ENCODE measurements around the gene MICOS13.
A peak's percentile ranks its signal among the peaks of the same experiment; 100 is the strongest.

Gene MICOS13

DNA sequence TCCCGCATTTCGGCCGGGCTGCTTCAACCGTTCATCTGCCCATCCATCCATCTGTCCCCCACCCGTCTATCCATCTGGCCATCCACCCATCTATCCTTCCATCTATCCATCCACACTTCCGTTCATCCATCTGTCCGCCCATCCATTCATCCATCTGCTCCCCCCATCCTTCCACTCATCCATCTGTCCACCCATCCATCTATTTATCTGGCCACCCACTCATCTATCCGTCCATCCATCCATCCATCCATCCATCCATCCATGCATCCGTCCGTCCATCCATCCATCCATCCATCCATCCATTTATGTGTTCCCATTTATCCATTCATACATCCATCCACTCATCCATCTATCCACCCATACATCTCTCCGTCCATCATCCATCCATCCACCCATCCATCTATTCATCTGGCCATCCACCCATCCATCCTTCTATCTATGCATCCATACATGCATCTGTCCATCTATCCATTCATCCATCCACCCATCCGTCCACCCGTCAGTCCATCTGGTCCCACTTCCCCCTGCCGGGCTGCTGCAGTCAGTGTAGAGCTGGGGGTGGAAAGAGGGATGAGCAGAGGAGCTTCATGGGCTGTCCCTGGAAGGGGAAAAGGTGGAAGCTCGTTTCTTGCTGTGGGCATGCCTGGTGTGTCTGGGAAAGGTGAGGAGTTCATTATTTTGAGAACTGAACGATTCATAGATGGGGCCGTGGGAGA lies 1.2 kb upstream of the MICOS13 start:
- H4K8ac ChIP-seq (ENCODE audit: low read depth, low read length), result peak overlapping the region; percentile 89
- H2BK12ac ChIP-seq (ENCODE audit: low read length), result no peak overlapping the region
- H3K9ac ChIP-seq (ENCODE audit: low read depth, low read length, poor library complexity), result peak overlapping the region; percentile 93
- no peak overlapping the region for H2BK120ac ChIP-seq (ENCODE audit: low read depth, low read length)
- peak overlapping the region; percentile 98 for H3K18ac ChIP-seq (ENCODE audit: low read length)
- peak overlapping the region; percentile 95 for H2AK5ac ChIP-seq (ENCODE audit: low read depth, low read length)
- peaks cover 16% of the 10 kb centered on the region for H3K79me1 ChIP-seq (ENCODE audit: low read depth, low read length)
- H3K23ac ChIP-seq (ENCODE audit: low read depth, low read length, poor library complexity), result peak overlapping the region; percentile 95
- H2BK15ac ChIP-seq (ENCODE audit: low read length), result peak overlapping the region; percentile 30
- H3K4ac ChIP-seq (ENCODE audit: low read length), result no peak overlapping the region
- H4K91ac ChIP-seq (ENCODE audit: low read depth, low read length, poor library complexity), result no peak overlapping the region
- peak overlapping the region; percentile 84 for H2AFZ ChIP-seq (ENCODE audit: low read length)
- no peaks in the 10 kb centered on the region for H3K27me3 ChIP-seq (ENCODE audit: control insufficient read depth in 3 of 3, insufficient read depth in 3 of 3, low read depth in 1 of 3, low read length in 3 of 3)
- H3K36me3 ChIP-seq (replicated peaks in 1 of 2; ENCODE audit: control insufficient read depth in 2 of 2, insufficient read depth in 2 of 2, low read length in 2 of 2), result peaks cover 4 to 9% of the 10 kb centered on the region in 2 donors
- H3K4me3 ChIP-seq (ENCODE audit: low read length in 2 of 2), result peak overlapping the region; percentile 63 to 90
- peak overlapping the region; percentile 78 for H3K14ac ChIP-seq (ENCODE audit: low read length)
- 100% methylated on average over 1 of the region's 17 CpGs; no CpG with 5 or more reads in 1 of the 2 donors for whole genome bisulfite sequencing, 2 donors (ENCODE audit: extremely low coverage in 2 of 2, insufficient read length in 2 of 2, insufficient replicate concordance in 1 of 2)
- H3K4me2 ChIP-seq (ENCODE audit: insufficient read depth, low read length, poor library complexity, severe bottlenecking), result peak overlapping the region; percentile 78
- peaks cover 10 to 26% of the 10 kb centered on the region in 2 donors for H3K4me1 ChIP-seq (ENCODE audit: control insufficient read depth in 2 of 2, insufficient read depth in 1 of 2, low read depth in 1 of 2, low read length in 2 of 2)
- no peaks in the 10 kb centered on the region for H3K9me3 ChIP-seq (replicated peaks in 1 of 2; ENCODE audit: control insufficient read depth in 2 of 2, insufficient read depth in 1 of 2, low read depth in 1 of 2, low read length in 2 of 2)
- H2BK5ac ChIP-seq (ENCODE audit: low read length), result peak overlapping the region; percentile 95
- peak overlapping the region; percentile 27 for H3K27ac ChIP-seq (replicated peaks; ENCODE audit: low read length)
- no peak for DNase-seq (ENCODE audit: low spot score)

DNA sequence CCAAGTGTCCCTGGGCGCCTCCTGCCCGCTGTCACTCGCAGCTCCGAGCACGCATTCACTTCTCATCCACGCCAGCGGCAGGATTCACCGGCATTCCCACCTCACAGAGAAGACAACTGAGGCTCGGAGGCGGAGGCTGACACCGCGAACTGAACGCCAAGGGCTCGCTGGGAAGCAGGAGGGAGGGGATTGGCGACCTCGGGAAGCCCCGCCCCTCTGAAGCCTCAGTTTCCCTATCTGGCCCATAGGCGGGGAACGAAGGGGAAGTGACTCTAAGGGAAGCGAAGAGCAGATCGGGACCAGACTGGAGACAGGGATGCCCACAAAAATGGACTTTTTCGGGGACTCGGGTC lies 256 bp downstream of the MICOS13 start:
- peaks cover 17% of the 10 kb centered on the region for H3K79me1 ChIP-seq (ENCODE audit: low read depth, low read length)
- H3K23ac ChIP-seq (ENCODE audit: low read depth, low read length, poor library complexity), result peak overlapping the region; percentile 29
- peak overlapping the region; percentile 89 for H3K9ac ChIP-seq (ENCODE audit: low read depth, low read length, poor library complexity)
- peak overlapping the region; percentile 63 to 87 for H3K4me3 ChIP-seq (ENCODE audit: low read length in 2 of 2)
- no peak overlapping the region for H3K4ac ChIP-seq (ENCODE audit: low read length)
- no peak overlapping the region for H3K27ac ChIP-seq (replicated peaks; ENCODE audit: low read length)
- peak overlapping the region; percentile 82 for H3K4me2 ChIP-seq (ENCODE audit: insufficient read depth, low read length, poor library complexity, severe bottlenecking)
- peak overlapping the region; percentile 94 for H2AK5ac ChIP-seq (ENCODE audit: low read depth, low read length)
- H3K9me3 ChIP-seq (replicated peaks in 1 of 2; ENCODE audit: control insufficient read depth in 2 of 2, insufficient read depth in 1 of 2, low read depth in 1 of 2, low read length in 2 of 2), result peaks cover 0 to under 1% of the 10 kb centered on the region in 2 donors
- H3K4me1 ChIP-seq (ENCODE audit: control insufficient read depth in 2 of 2, insufficient read depth in 1 of 2, low read depth in 1 of 2, low read length in 2 of 2), result peaks cover 10 to 23% of the 10 kb centered on the region in 2 donors
- no CpG with 5 or more reads among the region's 23 CpGs for WGBS, 2 donors (ENCODE audit: extremely low coverage in 2 of 2, insufficient read length in 2 of 2, insufficient replicate concordance in 1 of 2)
- H3K27me3 ChIP-seq (ENCODE audit: control insufficient read depth in 3 of 3, insufficient read depth in 3 of 3, low read depth in 1 of 3, low read length in 3 of 3), result no peaks in the 10 kb centered on the region
- H4K91ac ChIP-seq (ENCODE audit: low read depth, low read length, poor library complexity), result no peak overlapping the region
- H2BK12ac ChIP-seq (ENCODE audit: low read length), result no peak overlapping the region
- peak overlapping the region; percentile 2 for H2BK5ac ChIP-seq (ENCODE audit: low read length)
- no peak for DNase-seq (ENCODE audit: low spot score)
- no peak overlapping the region for H3K14ac ChIP-seq (ENCODE audit: low read length)
- H2BK120ac ChIP-seq (ENCODE audit: low read depth, low read length), result no peak overlapping the region
- H4K8ac ChIP-seq (ENCODE audit: low read depth, low read length), result no peak overlapping the region
- peak overlapping the region; percentile 96 for H2AFZ ChIP-seq (ENCODE audit: low read length)
- H3K18ac ChIP-seq (ENCODE audit: low read length), result peak overlapping the region; percentile 92
- peaks cover 4 to 12% of the 10 kb centered on the region in 2 donors for H3K36me3 ChIP-seq (replicated peaks in 1 of 2; ENCODE audit: control insufficient read depth in 2 of 2, insufficient read depth in 2 of 2, low read length in 2 of 2)
- H2BK15ac ChIP-seq (ENCODE audit: low read length), result peak overlapping the region; percentile 25

DNA sequence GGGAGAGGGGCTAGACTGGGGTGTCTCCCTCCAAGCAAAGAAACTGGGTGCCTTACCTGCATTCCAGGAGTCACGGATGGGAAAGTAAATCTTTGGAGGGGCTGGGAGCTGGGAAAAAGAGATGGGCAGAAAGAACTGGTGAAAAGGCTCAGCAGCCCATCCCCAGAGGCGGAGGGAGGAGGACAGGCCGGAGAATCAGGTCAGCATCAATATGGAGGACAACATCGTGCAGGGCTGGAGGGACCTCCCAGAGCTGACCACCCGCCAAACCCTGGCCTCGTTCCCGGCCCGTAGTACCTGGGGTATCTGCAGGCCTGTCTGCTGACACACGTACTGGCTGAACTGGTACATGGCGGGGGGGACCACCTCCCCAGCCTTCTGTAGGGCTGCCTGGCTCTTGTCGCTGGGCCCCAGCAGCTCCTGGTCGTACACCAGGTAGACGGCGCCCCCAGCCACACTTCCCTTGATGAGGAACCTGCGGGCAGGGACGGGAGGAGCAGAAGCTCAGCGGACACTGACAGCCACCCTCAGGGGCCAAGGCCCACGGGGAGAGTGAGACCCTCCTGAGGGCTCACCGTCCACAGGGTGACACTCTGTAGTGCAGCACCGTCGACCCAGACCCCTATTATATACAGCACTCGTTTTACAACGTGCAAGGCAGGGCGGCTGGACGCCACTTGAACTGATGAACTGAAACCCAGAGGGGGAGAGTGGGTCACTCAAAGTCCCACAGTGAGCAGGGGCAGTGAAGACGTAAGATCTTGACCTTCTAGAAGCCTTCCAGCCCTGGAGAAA lies 830 bp downstream of the MICOS13 start:
- peak overlapping the region; percentile 2 for H2BK5ac ChIP-seq (ENCODE audit: low read length)
- H3K4me1 ChIP-seq (ENCODE audit: control insufficient read depth in 2 of 2, insufficient read depth in 1 of 2, low read depth in 1 of 2, low read length in 2 of 2), result peaks cover 10 to 23% of the 10 kb centered on the region in 2 donors
- peak overlapping the region; percentile 29 for H3K23ac ChIP-seq (ENCODE audit: low read depth, low read length, poor library complexity)
- H3K14ac ChIP-seq (ENCODE audit: low read length), result no peak overlapping the region
- H3K9ac ChIP-seq (ENCODE audit: low read depth, low read length, poor library complexity), result peak overlapping the region; percentile 89
- no peak for DNase-seq (ENCODE audit: low spot score)
- H3K27me3 ChIP-seq (ENCODE audit: control insufficient read depth in 3 of 3, insufficient read depth in 3 of 3, low read depth in 1 of 3, low read length in 3 of 3), result no peaks in the 10 kb centered on the region
- H3K9me3 ChIP-seq (replicated peaks in 1 of 2; ENCODE audit: control insufficient read depth in 2 of 2, insufficient read depth in 1 of 2, low read depth in 1 of 2, low read length in 2 of 2), result peaks cover 0 to 1% of the 10 kb centered on the region in 2 donors
- peaks cover 17% of the 10 kb centered on the region for H3K79me1 ChIP-seq (ENCODE audit: low read depth, low read length)
- H3K4me2 ChIP-seq (ENCODE audit: insufficient read depth, low read length, poor library complexity, severe bottlenecking), result peak overlapping the region; percentile 82
- peak overlapping the region; percentile 92 for H3K18ac ChIP-seq (ENCODE audit: low read length)
- no peak overlapping the region for H4K8ac ChIP-seq (ENCODE audit: low read depth, low read length)
- H3K4ac ChIP-seq (ENCODE audit: low read length), result no peak overlapping the region
- H2BK120ac ChIP-seq (ENCODE audit: low read depth, low read length), result no peak overlapping the region
- H2BK15ac ChIP-seq (ENCODE audit: low read length), result peak overlapping the region; percentile 25
- no CpG with 5 or more reads among the region's 26 CpGs for WGBS, 2 donors (ENCODE audit: extremely low coverage in 2 of 2, insufficient read length in 2 of 2, insufficient replicate concordance in 1 of 2)
- peak overlapping the region; percentile 96 for H2AFZ ChIP-seq (ENCODE audit: low read length)
- no peak overlapping the region for H4K91ac ChIP-seq (ENCODE audit: low read depth, low read length, poor library complexity)
- H3K4me3 ChIP-seq (ENCODE audit: low read length in 2 of 2), result peak overlapping the region; percentile 63 to 87
- H3K27ac ChIP-seq (replicated peaks; ENCODE audit: low read length), result no peak overlapping the region
- peak overlapping the region; percentile 94 for H2AK5ac ChIP-seq (ENCODE audit: low read depth, low read length)
- peaks cover 2 to 12% of the 10 kb centered on the region in 2 donors for H3K36me3 ChIP-seq (replicated peaks in 1 of 2; ENCODE audit: control insufficient read depth in 2 of 2, insufficient read depth in 2 of 2, low read length in 2 of 2)
- no peak overlapping the region for H2BK12ac ChIP-seq (ENCODE audit: low read length)

All from neuronal stem cell (in vitro differentiated cells).